ENCODE results near the gene FAM20C. TPM values are rescaled to one million over a fixed set of nuclear protein-coding genes. Genes with fewer than 3 reads are reported as not detected.
A peak's percentile ranks its signal among the peaks of the same experiment; 100 is the strongest.

FAM20C gene
- total RNA-seq, 1 experiment from 2014 or later: 62.6 TPM

GRCh38 chr7:199483-200249, 7.3 kb downstream of the FAM20C start:
- H2BK12ac ChIP-seq (ENCODE audit: insufficient read length, low read depth, low read length): no peak overlapping the region
- H2BK15ac ChIP-seq (ENCODE audit: low read depth, low read length): no peak overlapping the region
- H3K79me2 ChIP-seq (ENCODE audit: insufficient read depth, low read length): peaks cover 2% of the 10 kb centered on the region; the same call in 1 of the 2 replicates
- H2AFZ ChIP-seq (ENCODE audit: low read length): no peak overlapping the region
- Mint-ChIP-seq H3K27ac (peak overlapping the region in 1 of 3 experiments; percentile 53; a peak in 1 of 7 replicates), H3K36me3 (ENCODE audit: insufficient read depth in 1 of 3, low read depth in 3 of 3) (peaks cover 65 to 95% (median 74%) of the 10 kb centered on the region in 3 experiments), H3K4me1 (peaks cover 23 to 25% of the 10 kb centered on the region in 2 experiments), H3K9me3 (peaks cover 3 to 5% of the 10 kb centered on the region in 2 experiments; a peak in 3 of 5 replicates), H3K27me3 (ENCODE audit: low read depth) (no peaks in the 10 kb centered on the region), H3K4me3 (no peak overlapping the region)
- H4K8ac ChIP-seq (replicated peaks; ENCODE audit: insufficient read length, low read depth, low read length): no peak overlapping the region
- H3K4ac ChIP-seq (ENCODE audit: low read depth, low read length): no peak overlapping the region
- no peak overlapping the region for H3K9ac ChIP-seq (ENCODE audit: extremely low read depth, insufficient read length, low read length)
- no peak overlapping the region for H3K14ac ChIP-seq (ENCODE audit: insufficient read depth, low read length)
- DNase-seq: no peak
- no peaks in the 10 kb centered on the region for H4K20me1 ChIP-seq (ENCODE audit: control insufficient read depth, insufficient read depth, insufficient read length)
- no peak overlapping the region for H3K56ac ChIP-seq (ENCODE audit: insufficient read length, low read depth, low read length)
- no peak overlapping the region for H2BK120ac ChIP-seq (ENCODE audit: low read depth, low read length, poor library complexity, severe bottlenecking)
- H4K5ac ChIP-seq (ENCODE audit: insufficient read length, low read depth, low read length): no peak overlapping the region
- H3K9me3 ChIP-seq (ENCODE audit: control insufficient read depth, low read depth, low read length): no peaks in the 10 kb centered on the region
- no peak overlapping the region for H3K27ac ChIP-seq (ENCODE audit: insufficient read length, low read depth, low read length)
- no peaks in the 10 kb centered on the region for H3K27me3 ChIP-seq (ENCODE audit: insufficient read depth, low read length)
- no peak overlapping the region for H3T11ph ChIP-seq (ENCODE audit: low read length)
- no peak overlapping the region for H2BK5ac ChIP-seq (ENCODE audit: insufficient read length, low read length)
- TF ChIP-seq, protein P1, sequence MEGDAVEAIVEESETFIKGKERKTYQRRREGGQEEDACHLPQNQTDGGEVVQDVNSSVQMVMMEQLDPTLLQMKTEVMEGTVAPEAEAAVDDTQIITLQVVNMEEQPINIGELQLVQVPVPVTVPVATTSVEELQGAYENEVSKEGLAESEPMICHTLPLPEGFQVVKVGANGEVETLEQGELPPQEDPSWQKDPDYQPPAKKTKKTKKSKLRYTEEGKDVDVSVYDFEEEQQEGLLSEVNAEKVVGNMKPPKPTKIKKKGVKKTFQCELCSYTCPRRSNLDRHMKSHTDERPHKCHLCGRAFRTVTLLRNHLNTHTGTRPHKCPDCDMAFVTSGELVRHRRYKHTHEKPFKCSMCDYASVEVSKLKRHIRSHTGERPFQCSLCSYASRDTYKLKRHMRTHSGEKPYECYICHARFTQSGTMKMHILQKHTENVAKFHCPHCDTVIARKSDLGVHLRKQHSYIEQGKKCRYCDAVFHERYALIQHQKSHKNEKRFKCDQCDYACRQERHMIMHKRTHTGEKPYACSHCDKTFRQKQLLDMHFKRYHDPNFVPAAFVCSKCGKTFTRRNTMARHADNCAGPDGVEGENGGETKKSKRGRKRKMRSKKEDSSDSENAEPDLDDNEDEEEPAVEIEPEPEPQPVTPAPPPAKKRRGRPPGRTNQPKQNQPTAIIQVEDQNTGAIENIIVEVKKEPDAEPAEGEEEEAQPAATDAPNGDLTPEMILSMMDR (conservative IDR thresholded peaks at IDR 0.05): no peak
- H3K4me1 ChIP-seq (ENCODE audit: insufficient read depth, low read length): no peaks in the 10 kb centered on the region; the same call in 1 of the 2 replicates
- H3K23ac ChIP-seq (ENCODE audit: insufficient read length, low read depth, low read length): no peak overlapping the region
- H3K23me2 ChIP-seq (ENCODE audit: insufficient read length, low read depth, low read length, poor library complexity, severe bottlenecking): peaks cover under 1% of the 10 kb centered on the region
- no peak overlapping the region for H2BK20ac ChIP-seq (ENCODE audit: low read depth, low read length, poor library complexity, severe bottlenecking)
- no CpG with 5 or more reads among the region's 17 CpGs for WGBS (ENCODE audit: extremely low coverage, insufficient read length, low lambda C conversion rate)
- no peak overlapping the region for H3K4me2 ChIP-seq (ENCODE audit: insufficient read depth, insufficient read length, low read length)
- no peaks in the 10 kb centered on the region for H3K79me1 ChIP-seq (ENCODE audit: insufficient read depth, low read depth, low read length, poor library complexity, severe bottlenecking)
- no peak overlapping the region for H4K91ac ChIP-seq (ENCODE audit: insufficient read length, low read depth, low read length)
- no peak overlapping the region for H3K18ac ChIP-seq (ENCODE audit: insufficient read length, low read depth, low read length)
- H2AK5ac ChIP-seq (ENCODE audit: insufficient read length, low read length): no peak overlapping the region
